K562 (cell line): ENCODE data around the gene CCDC141. TPM values are rescaled to one million over a fixed set of nuclear protein-coding genes. Genes with fewer than 3 reads are reported as not detected.

ENCODE experiments used
- ATAC-seq: fragments of 200-7000 bp; cut with Tn5 transposase; 3 replicates; pipeline ENCODE4 v1.9.1; 2020; ENCODE audit warnings: moderate library complexity
- BruUV-seq: library from RNA; stranded (reverse); fragments of 400-500 nt; replicated peaks from 2 replicates; lab custom pipeline; 2021; lab: Mats Ljungman, UMichigan
- CTCF ChIA-PET: fragments of 300-600 bp; formaldehyde crosslinking; extraction: SDS; loops from one replicate; lab custom pipeline; 2021; ENCODE audit warnings: low intra/inter-chr PET ratio; lab: Yijun Ruan, JAX
- POLR2A ChIA-PET: fragments of 300-600, 350-650 bp; sonication (Branson Sonifier 250); formaldehyde crosslinking; extraction: SDS; loops from one replicate; lab custom pipeline; 2021; ENCODE audit warnings: antibody characterized with exemption, inconsistent platforms; lab: Yijun Ruan, JAX
- DNase-seq, 4 experiments: peaks; one replicate each; pipeline versions ENCODE4 v3.0.0 to v3.0.0-alpha.2; 2011 to 2018; ENCODE audit warnings: low spot score in 3 of 4, mixed read lengths in 3 of 4; ENCODE audit errors: extremely low read depth in 1 of 4
- FAIRE-seq: peaks from 2 replicates; lab custom pipeline; 2011; peaks lifted over from hg19 to GRCh38; lab: Jason Lieb, UNC
- H2AFZ ChIP-seq: 2 replicates; pipeline ENCODE4 v1.6.0; 2011; ENCODE audit warnings: low read depth, low read length, control low read depth, inconsistent platforms
- H3K27ac ChIP-seq: fragments of 200-600 bp; 3 replicates; pipeline ENCODE4 v1.8.0; 2011; ENCODE audit warnings: low read depth, mild to moderate bottlenecking, control low read depth, inconsistent platforms, low read length, moderate library complexity, mixed read lengths; ENCODE audit errors: extremely low read depth
- H3K27me3 ChIP-seq, 2 experiments: fragments of 300-600 bp in 1 of 2; 2 replicates in 1 of 2; 3 replicates in 1 of 2; pipeline versions ENCODE4 v1.6.0 to v1.8.0; 2011; ENCODE audit warnings: inconsistent platforms in 2 of 2, low read length in 2 of 2, mild to moderate bottlenecking in 1 of 2, mixed read lengths in 1 of 2, moderate library complexity in 1 of 2; ENCODE audit not compliant: control insufficient read depth in 2 of 2, insufficient read depth in 2 of 2
- H3K36me3 ChIP-seq: fragments of 300-600 bp; 3 replicates; pipeline ENCODE4 v1.8.0; 2011; ENCODE audit warnings: mild to moderate bottlenecking, low read length, inconsistent platforms; ENCODE audit not compliant: control insufficient read depth, insufficient read depth
- H3K4me1 ChIP-seq, 2 experiments: fragments of 200-600 bp in 1 of 2; replicated peaks in 1 of 2; 2 replicates in 1 of 2; 3 replicates in 1 of 2; pipeline versions ENCODE4 v1.5.1 to v1.8.0; 2011; ENCODE audit warnings: inconsistent platforms in 2 of 2, low read length in 2 of 2, mild to moderate bottlenecking in 1 of 2, mixed read lengths in 1 of 2, moderate library complexity in 1 of 2; ENCODE audit not compliant: control insufficient read depth in 2 of 2, insufficient read depth in 2 of 2
- H3K4me2 ChIP-seq: 2 replicates; pipeline ENCODE4 v1.6.1; 2011; ENCODE audit warnings: low read length, control low read depth, inconsistent platforms, mixed read lengths; ENCODE audit not compliant: insufficient read depth
- H3K4me3 ChIP-seq: fragments of 200-600 bp; sonication (generic), shearing (Covaris generic); 2 replicates; pipeline ENCODE4 v1.5.1; 2016; ENCODE audit warnings: control low read depth, inconsistent platforms
- H3K79me2 ChIP-seq: fragments of 200-600 bp; 3 replicates; pipeline ENCODE4 v1.8.0; 2011; ENCODE audit warnings: low read length, inconsistent platforms; ENCODE audit not compliant: control insufficient read depth, insufficient read depth
- H3K9ac ChIP-seq, 2 experiments: 2 replicates each; pipeline versions ENCODE4 v1.6.0 to v1.6.1; 2011; ENCODE audit warnings: low read depth in 2 of 2, low read length in 2 of 2, control low read depth in 1 of 2, inconsistent platforms in 1 of 2, mild to moderate bottlenecking in 1 of 2, mixed read lengths in 1 of 2; ENCODE audit not compliant: insufficient read depth in 1 of 2
- H3K9me1 ChIP-seq: one replicate; pipeline ENCODE4 v1.6.0; 2011; ENCODE audit warnings: inconsistent platforms, mild to moderate bottlenecking, low read length, moderate library complexity; ENCODE audit not compliant: control insufficient read depth, insufficient read depth
- H3K9me3 ChIP-seq: replicated peaks from 2 replicates; pipeline ENCODE4 v1.5.1; 2011; ENCODE audit warnings: low read depth, low read length, inconsistent platforms; ENCODE audit not compliant: control insufficient read depth, insufficient read depth
- H4K20me1 ChIP-seq: replicated peaks from 2 replicates; pipeline ENCODE4 v1.6.1; 2011; ENCODE audit warnings: low read length, inconsistent platforms, mixed read lengths; ENCODE audit not compliant: control insufficient read depth, insufficient read depth
- FOXA1 ChIP-seq: fragments of 450-650 bp; IDR thresholded peaks from 2 replicates; pipeline ENCODE4 v1.6.1; 2016; ENCODE audit warnings: mild to moderate bottlenecking, borderline replicate concordance
- MTA2 ChIP-seq: fragments of 450-650 bp; IDR thresholded peaks from 2 replicates; pipeline ENCODE4 v1.6.1; 2016; ENCODE audit warnings: low read depth
- TAF9B ChIP-seq: fragments of 450-650 bp; IDR thresholded peaks from 2 replicates; pipeline ENCODE4 v1.6.1; 2018; ENCODE audit warnings: mild to moderate bottlenecking; ENCODE audit not compliant: partially characterized antibody
- ZNF124 ChIP-seq: sonication (generic); formaldehyde crosslinking; IDR thresholded peaks from 2 replicates; pipeline ENCODE4 v1.8.1; 2022; ENCODE audit warnings: missing genetic modification reagents
- ZNF584 ChIP-seq: fragments of 200-800 bp; sonication (Bioruptor generic); IDR thresholded peaks from 2 replicates; pipeline ENCODE4 v1.6.1; 2016; ENCODE audit warnings: low read depth, mild to moderate bottlenecking, missing genetic modification characterization, missing compliant biosample characterization
- in situ Hi-C: fragments of 300-500 bp; cut with MboI; formaldehyde crosslinking; loops from 4 replicates; pipeline ENCODE4 v1.15.0; 2018; ENCODE audit warnings: inconsistent platforms, mixed read lengths
- intact Hi-C: fragments of 100-400 bp; cut with micrococcal nuclease; formaldehyde crosslinking; loops from 2 replicates; pipeline ENCODE4 v1.14.2; 2022
- polyA plus RNA-seq, 8 experiments: library from polyadenylated mRNA; depleted of rRNA in 4 of 8; stranded (reverse) in 5 of 8; unstranded in 3 of 8; fragments of >200 nt; fragmentation: Nextera tagmentation in 2 of 8; fragmentation: Illumina TruSeq in 1 of 8; extraction: Ambion mirVana in 2 of 8; extraction: Trizol in 1 of 8; gene quantifications; 2 replicates each; pipeline versions ENCODE4 v1.2.1 to v1.2.3, GENCODE V29; 2011 to 2014; ENCODE audit warnings: inconsistent platforms in 1 of 8, missing spikeins in 1 of 8
- total RNA-seq, 7 experiments: library from RNA; depleted of rRNA in 6 of 7; stranded (reverse); fragments of >200 nt in 6 of 7; fragmentation: Illumina TruSeq in 2 of 7; extraction: Trizol in 2 of 7; gene quantifications; 2 replicates each; pipeline versions ENCODE4 v1.2.1 to v1.2.3, GENCODE V29; 2011 to 2021; ENCODE audit warnings: low replicate concordance in 1 of 7
- TF ChIP-seq, protein P1 (sequence below), 2 experiments: fragments of 450-650 bp; conservative IDR thresholded peaks; 2 replicates each; pipeline ENCODE4 v1.6.1; 2017; ENCODE audit warnings: mild to moderate bottlenecking in 2 of 2, moderate library complexity in 2 of 2
- TF ChIP-seq, protein P2 (sequence below), 2 experiments: fragments of 450-650 bp; IDR thresholded peaks; 2 replicates each; pipeline ENCODE4 v1.6.1; 2016

The CCDC141 gene
- total and polyA plus RNA-seq, 9 of the 15 experiments (the other 6 are each of a cell fraction or from before 2014, with no cell fraction given) = 0.09 TPM; not detected in 8

DNA sequence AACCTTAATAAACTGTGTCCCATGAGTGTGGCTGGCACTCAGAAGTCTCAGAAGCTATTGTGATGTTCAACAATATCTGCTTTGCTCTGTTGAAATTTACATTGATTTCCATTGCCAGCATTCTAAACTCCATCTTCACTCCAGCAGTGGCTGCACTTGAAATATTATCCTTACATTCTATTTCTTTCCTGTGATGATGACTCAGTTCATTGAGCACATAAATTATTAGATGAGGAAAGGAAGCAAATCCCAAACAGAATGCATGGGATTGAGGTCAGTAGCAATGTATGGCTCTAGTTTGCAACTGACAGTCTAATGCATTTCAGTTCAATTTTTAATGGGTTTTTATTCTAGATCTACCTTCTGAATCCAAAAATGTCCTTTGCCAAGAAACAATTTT is 150.3 kb downstream of the CCDC141 start:
- FAIRE-seq = no peak
- no peak for DNase-seq
- no peak overlapping the region for H3K9ac ChIP-seq
- ChIA-PET POLR2A (no interaction called here), CTCF (no interaction called here)
- H3K79me2 ChIP-seq = no peaks in the 10 kb centered on the region
- H4K20me1 ChIP-seq = no peaks in the 10 kb centered on the region
- H3K4me1 ChIP-seq = no peaks in the 10 kb centered on the region
- no peaks in the 10 kb centered on the region for H3K36me3 ChIP-seq
- H3K27ac ChIP-seq = no peak overlapping the region
- no TSS peak for BruUV-seq
- no peak for TF ChIP-seq ZNF584 (CRISPR knock-in tag)
- no peak for TF ChIP-seq TAF9B
- TF ChIP-seq ZNF124 (CRISPR knock-in tag) = no peak
- TF ChIP-seq, protein P1, sequence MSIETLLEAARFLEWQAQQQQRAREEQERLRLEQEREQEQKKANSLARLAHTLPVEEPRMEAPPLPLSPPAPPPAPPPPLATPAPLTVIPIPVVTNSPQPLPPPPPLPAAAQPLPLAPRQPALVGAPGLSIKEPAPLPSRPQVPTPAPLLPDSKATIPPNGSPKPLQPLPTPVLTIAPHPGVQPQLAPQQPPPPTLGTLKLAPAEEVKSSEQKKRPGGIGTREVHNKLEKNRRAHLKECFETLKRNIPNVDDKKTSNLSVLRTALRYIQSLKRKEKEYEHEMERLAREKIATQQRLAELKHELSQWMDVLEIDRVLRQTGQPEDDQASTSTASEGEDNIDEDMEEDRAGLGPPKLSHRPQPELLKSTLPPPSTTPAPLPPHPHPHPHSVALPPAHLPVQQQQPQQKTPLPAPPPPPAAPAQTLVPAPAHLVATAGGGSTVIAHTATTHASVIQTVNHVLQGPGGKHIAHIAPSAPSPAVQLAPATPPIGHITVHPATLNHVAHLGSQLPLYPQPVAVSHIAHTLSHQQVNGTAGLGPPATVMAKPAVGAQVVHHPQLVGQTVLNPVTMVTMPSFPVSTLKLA (conservative IDR thresholded peaks at IDR 0.05) = no peak
- no peak for TF ChIP-seq FOXA1
- TF ChIP-seq, protein P2, sequence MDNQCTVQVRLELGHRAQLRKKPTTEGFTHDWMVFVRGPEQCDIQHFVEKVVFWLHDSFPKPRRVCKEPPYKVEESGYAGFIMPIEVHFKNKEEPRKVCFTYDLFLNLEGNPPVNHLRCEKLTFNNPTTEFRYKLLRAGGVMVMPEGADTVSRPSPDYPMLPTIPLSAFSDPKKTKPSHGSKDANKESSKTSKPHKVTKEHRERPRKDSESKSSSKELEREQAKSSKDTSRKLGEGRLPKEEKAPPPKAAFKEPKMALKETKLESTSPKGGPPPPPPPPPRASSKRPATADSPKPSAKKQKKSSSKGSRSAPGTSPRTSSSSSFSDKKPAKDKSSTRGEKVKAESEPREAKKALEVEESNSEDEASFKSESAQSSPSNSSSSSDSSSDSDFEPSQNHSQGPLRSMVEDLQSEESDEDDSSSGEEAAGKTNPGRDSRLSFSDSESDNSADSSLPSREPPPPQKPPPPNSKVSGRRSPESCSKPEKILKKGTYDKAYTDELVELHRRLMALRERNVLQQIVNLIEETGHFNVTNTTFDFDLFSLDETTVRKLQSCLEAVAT (IDR thresholded peaks at IDR 0.05) = no peak
- no peak for TF ChIP-seq MTA2
- H3K4me2 ChIP-seq = no peak overlapping the region
- no peak overlapping the region for H2AFZ ChIP-seq
- no peaks in the 10 kb centered on the region for H3K9me3 ChIP-seq
- H3K4me3 ChIP-seq = no peak overlapping the region
- in situ Hi-C loops (no loop called here), intact Hi-C loops (no loop called here)
- H3K9me1 ChIP-seq = no peaks in the 10 kb centered on the region
- ATAC-seq = no peak
- no peaks in the 10 kb centered on the region for H3K27me3 ChIP-seq
